Esophagus muscularis mucosa (tissue), 4 donors: Measurements from ENCODE around the gene RGS19.

Experiments used
- EP300 ChIP-seq: sonication (generic); formaldehyde crosslinking; IDR thresholded peaks from one replicate; pipeline ENCODE4 v1.6.1; 2017; ENCODE audit warnings: antibody characterized with exemption
- POLR2A ChIP-seq: fragments of 450-650 bp; IDR thresholded peaks from one replicate; pipeline ENCODE4 v1.6.1; 2017; ENCODE audit warnings: antibody characterized with exemption, moderate library complexity, mild to moderate bottlenecking, low read depth
- TF ChIP-seq, protein P1 (sequence below), 3 experiments: fragments of 200-600 bp in 2 of 3; fragments of 450-650 bp in 1 of 3; sonication (generic) in 2 of 3; IDR thresholded peaks; one replicate each; pipeline ENCODE4 v1.5.1; 2017 to 2019; ENCODE audit warnings: antibody characterized with exemption in 3 of 3, mild to moderate bottlenecking in 2 of 3, moderate library complexity in 1 of 3

DNA sequence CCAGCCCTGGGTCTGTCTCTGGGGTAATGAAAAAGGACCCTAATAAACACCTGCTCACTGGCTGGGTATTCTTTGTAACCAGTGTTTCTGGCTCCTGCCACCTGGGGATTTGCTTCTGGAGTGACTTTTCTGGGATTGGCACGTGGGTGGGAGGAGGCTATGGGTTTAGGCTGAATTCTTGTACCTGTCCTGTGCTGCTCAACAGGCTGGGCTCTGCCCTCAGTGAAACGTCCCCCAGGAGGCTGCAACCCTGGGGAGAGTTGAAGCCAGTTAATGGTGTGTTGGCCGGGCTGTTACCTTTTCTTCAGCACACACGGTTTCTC lies 21.2 kb upstream of the RGS19 start:
- TF ChIP-seq, protein P1, sequence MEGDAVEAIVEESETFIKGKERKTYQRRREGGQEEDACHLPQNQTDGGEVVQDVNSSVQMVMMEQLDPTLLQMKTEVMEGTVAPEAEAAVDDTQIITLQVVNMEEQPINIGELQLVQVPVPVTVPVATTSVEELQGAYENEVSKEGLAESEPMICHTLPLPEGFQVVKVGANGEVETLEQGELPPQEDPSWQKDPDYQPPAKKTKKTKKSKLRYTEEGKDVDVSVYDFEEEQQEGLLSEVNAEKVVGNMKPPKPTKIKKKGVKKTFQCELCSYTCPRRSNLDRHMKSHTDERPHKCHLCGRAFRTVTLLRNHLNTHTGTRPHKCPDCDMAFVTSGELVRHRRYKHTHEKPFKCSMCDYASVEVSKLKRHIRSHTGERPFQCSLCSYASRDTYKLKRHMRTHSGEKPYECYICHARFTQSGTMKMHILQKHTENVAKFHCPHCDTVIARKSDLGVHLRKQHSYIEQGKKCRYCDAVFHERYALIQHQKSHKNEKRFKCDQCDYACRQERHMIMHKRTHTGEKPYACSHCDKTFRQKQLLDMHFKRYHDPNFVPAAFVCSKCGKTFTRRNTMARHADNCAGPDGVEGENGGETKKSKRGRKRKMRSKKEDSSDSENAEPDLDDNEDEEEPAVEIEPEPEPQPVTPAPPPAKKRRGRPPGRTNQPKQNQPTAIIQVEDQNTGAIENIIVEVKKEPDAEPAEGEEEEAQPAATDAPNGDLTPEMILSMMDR (IDR thresholded peaks at IDR 0.05): no peak
- TF ChIP-seq EP300: no peak
- TF ChIP-seq POLR2A: no peak
